H9 (cell line): ENCODE data around the gene S1PR2. TPM values are rescaled to one million over a fixed set of nuclear protein-coding genes. Genes with fewer than 3 reads are reported as not detected.
A peak's percentile ranks its signal among the peaks of the same experiment; 100 is the strongest.

Experiments
- DNase-seq: peaks from one replicate; pipeline ENCODE4 v3.0.0-alpha.2; 2017
- H2AFZ ChIP-seq: one replicate; pipeline ENCODE4 v1.6.1; 2013; ENCODE audit warnings: mild to moderate bottlenecking, low read length, control low read depth, moderate library complexity
- H2AK5ac ChIP-seq: 2 replicates; pipeline ENCODE4 v1.6.1; 2013; ENCODE audit warnings: low read length, control low read depth, mixed read lengths; ENCODE audit not compliant: insufficient read length
- H2BK120ac ChIP-seq: one replicate; pipeline ENCODE4 v1.6.1; 2013; ENCODE audit warnings: low read depth, mild to moderate bottlenecking, low read length, control low read depth, inconsistent platforms; ENCODE audit not compliant: poor library complexity, severe bottlenecking
- H2BK12ac ChIP-seq: 2 replicates; pipeline ENCODE4 v1.6.1; 2013; ENCODE audit warnings: low read length, control low read depth, mixed read lengths, low read depth; ENCODE audit not compliant: insufficient read length
- H2BK15ac ChIP-seq: 2 replicates; pipeline ENCODE4 v1.6.1; 2013; ENCODE audit warnings: low read depth, low read length, control low read depth
- H2BK20ac ChIP-seq: one replicate; pipeline ENCODE4 v1.6.1; 2013; ENCODE audit warnings: low read depth, mild to moderate bottlenecking, low read length, control low read depth, inconsistent platforms; ENCODE audit not compliant: poor library complexity, severe bottlenecking
- H2BK5ac ChIP-seq: 2 replicates; pipeline ENCODE4 v1.6.1; 2013; ENCODE audit warnings: low read length, control low read depth, mixed read lengths; ENCODE audit not compliant: insufficient read length
- H3K14ac ChIP-seq: 2 replicates; pipeline ENCODE4 v1.6.1; 2013; ENCODE audit warnings: low read length, control low read depth; ENCODE audit not compliant: insufficient read depth
- H3K18ac ChIP-seq: 2 replicates; pipeline ENCODE4 v1.6.1; 2013; ENCODE audit warnings: low read depth, mild to moderate bottlenecking, mixed read lengths, low read length, control low read depth; ENCODE audit not compliant: insufficient read length
- H3K23ac ChIP-seq: 2 replicates; pipeline ENCODE4 v1.6.1; 2013; ENCODE audit warnings: low read length, control low read depth, mixed read lengths, low read depth; ENCODE audit not compliant: insufficient read length
- H3K23me2 ChIP-seq: 2 replicates; pipeline ENCODE4 v1.6.1; 2013; ENCODE audit warnings: low read depth, mild to moderate bottlenecking, mixed read lengths, low read length, control low read depth; ENCODE audit not compliant: insufficient read length, poor library complexity, severe bottlenecking
- H3K27ac ChIP-seq: 2 replicates; pipeline ENCODE4 v1.5.1; 2013; ENCODE audit warnings: low read length, control low read depth, mixed read lengths, low read depth; ENCODE audit not compliant: insufficient read length
- H3K27me3 ChIP-seq: 2 replicates; pipeline ENCODE4 v1.6.1; 2013; ENCODE audit warnings: low read length, control low read depth, inconsistent platforms; ENCODE audit not compliant: insufficient read depth
- H3K4ac ChIP-seq: 2 replicates; pipeline ENCODE4 v1.6.1; 2013; ENCODE audit warnings: low read depth, mild to moderate bottlenecking, control low read depth, inconsistent platforms, low read length, moderate library complexity
- H3K4me1 ChIP-seq: 2 replicates; pipeline ENCODE4 v1.6.1; 2013; ENCODE audit warnings: low read length, control low read depth, inconsistent platforms; ENCODE audit not compliant: insufficient read depth
- H3K4me2 ChIP-seq: 2 replicates; pipeline ENCODE4 v1.6.1; 2013; ENCODE audit warnings: low read length, control low read depth, mixed read lengths; ENCODE audit not compliant: insufficient read length, insufficient read depth
- H3K56ac ChIP-seq: 2 replicates; pipeline ENCODE4 v1.6.1; 2013; ENCODE audit warnings: low read depth, mild to moderate bottlenecking, mixed read lengths, low read length, control low read depth; ENCODE audit not compliant: insufficient read length
- H3K79me1 ChIP-seq: 2 replicates; pipeline ENCODE4 v1.6.1; 2013; ENCODE audit warnings: low read depth, mild to moderate bottlenecking, moderate library complexity, low read length, control low read depth, inconsistent platforms; ENCODE audit not compliant: insufficient read depth, poor library complexity, severe bottlenecking
- H3K79me2 ChIP-seq: 2 replicates; pipeline ENCODE4 v1.6.1; 2013; ENCODE audit warnings: low read length, control low read depth, inconsistent platforms; ENCODE audit not compliant: insufficient read depth
- H3K9ac ChIP-seq: 2 replicates; pipeline ENCODE4 v1.6.1; 2013; ENCODE audit warnings: low read length, control low read depth, mixed read lengths; ENCODE audit not compliant: insufficient read length; ENCODE audit errors: extremely low read depth
- H3K9me3 ChIP-seq: one replicate; pipeline ENCODE4 v1.6.1; 2013; ENCODE audit warnings: low read depth, low read length, inconsistent platforms; ENCODE audit not compliant: control insufficient read depth
- H3T11ph ChIP-seq: one replicate; pipeline ENCODE4 v1.6.1; 2013; ENCODE audit warnings: mild to moderate bottlenecking, low read length, control low read depth, inconsistent platforms
- H4K20me1 ChIP-seq: one replicate; pipeline ENCODE4 v1.6.1; 2013; ENCODE audit not compliant: control insufficient read depth, insufficient read length, insufficient read depth
- H4K5ac ChIP-seq: 2 replicates; pipeline ENCODE4 v1.6.1; 2013; ENCODE audit warnings: low read depth, mild to moderate bottlenecking, mixed read lengths, low read length, control low read depth; ENCODE audit not compliant: insufficient read length
- H4K8ac ChIP-seq: replicated peaks from 2 replicates; pipeline ENCODE4 v1.6.1; 2013; ENCODE audit warnings: low read length, control low read depth, mixed read lengths, low read depth; ENCODE audit not compliant: insufficient read length
- H4K91ac ChIP-seq: 2 replicates; pipeline ENCODE4 v1.6.1; 2013; ENCODE audit warnings: low read depth, mild to moderate bottlenecking, moderate library complexity, mixed read lengths, low read length, control low read depth; ENCODE audit not compliant: insufficient read length
- H3K27ac Mint-ChIP-seq, 3 experiments: 2 replicates in 2 of 3; 3 replicates in 1 of 3; pipeline ENCODE4 v1.8.0; 2020 to 2021; ENCODE audit warnings: mixed read lengths in 3 of 3, mild to moderate bottlenecking in 1 of 3, moderate library complexity in 1 of 3
- H3K27me3 Mint-ChIP-seq: 2 replicates; pipeline ENCODE4 v1.8.0; 2021; ENCODE audit warnings: low read depth, mild to moderate bottlenecking, moderate library complexity, mixed read lengths
- H3K36me3 Mint-ChIP-seq, 3 experiments: 2 replicates in 2 of 3; 3 replicates in 1 of 3; pipeline ENCODE4 v1.8.0; 2020 to 2021; ENCODE audit warnings: low read depth in 3 of 3, mixed read lengths in 3 of 3; ENCODE audit not compliant: insufficient read depth in 1 of 3
- H3K4me1 Mint-ChIP-seq, 2 experiments: 2 replicates each; pipeline ENCODE4 v1.8.0; 2020; ENCODE audit warnings: mixed read lengths in 2 of 2
- H3K4me3 Mint-ChIP-seq, 2 experiments: 2 replicates in 1 of 2; 3 replicates in 1 of 2; pipeline ENCODE4 v1.8.0; 2020 to 2021; ENCODE audit warnings: mild to moderate bottlenecking in 2 of 2, mixed read lengths in 2 of 2, moderate library complexity in 1 of 2
- H3K9me3 Mint-ChIP-seq, 2 experiments: 2 replicates in 1 of 2; 3 replicates in 1 of 2; pipeline ENCODE4 v1.8.0; 2020; ENCODE audit warnings: mild to moderate bottlenecking in 2 of 2, mixed read lengths in 2 of 2, moderate library complexity in 1 of 2
- WGBS: extraction: QIAGEN DNeasy Blood & Tissue Kit; methylation state at CpG from one replicate; pipeline ENCODE4 v1.1.7; 2013; ENCODE audit warnings: missing lambda C conversion rate, low lambda C conversion rate, mixed read lengths; ENCODE audit not compliant: insufficient read length; ENCODE audit errors: extremely low coverage; 5-methylcytosine and 5-hydroxymethylcytosine counted together
- total RNA-seq: library from RNA; stranded (reverse); gene quantifications from 2 replicates; pipeline ENCODE4 v1.2.1, GENCODE V29; 2021
- TF ChIP-seq, protein P1 (sequence below): fragments of 200-600 bp; sonication (generic); conservative IDR thresholded peaks from 3 replicates; pipeline ENCODE4 v1.8.0; 2021; ENCODE audit warnings: antibody characterized with exemption, mild to moderate bottlenecking

S1PR2 gene
- total RNA-seq, 1 experiment from 2014 or later: 11.5 TPM

DNA sequence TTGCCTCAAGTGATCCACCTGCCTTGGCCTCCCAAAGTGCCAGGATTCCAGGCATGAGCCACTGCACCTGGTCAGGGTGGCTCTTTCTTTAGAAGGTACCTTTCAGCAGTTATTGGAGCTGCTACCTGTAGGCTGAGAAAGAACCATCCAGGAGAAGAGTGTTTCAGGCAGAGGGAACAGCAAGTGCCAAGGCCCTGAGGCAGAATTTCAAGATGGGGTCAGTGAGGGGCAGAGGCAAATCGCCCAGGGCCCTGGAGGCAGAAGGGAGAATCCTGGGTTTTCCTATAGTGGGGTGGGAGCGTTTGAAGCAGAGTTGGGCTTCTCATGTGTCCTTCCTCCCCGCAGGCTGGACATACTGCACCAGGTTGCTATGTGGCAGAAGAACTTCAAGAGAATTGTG lies 23.1 kb upstream of the S1PR2 start:
- Mint-ChIP-seq H3K4me1 (peaks cover 5 to 9% of the 10 kb centered on the region in 2 experiments), H3K36me3 (peaks cover 29 to 53% (median 49%) of the 10 kb centered on the region in 3 experiments; a peak in 6 of 7 replicates), H3K4me3 (peak overlapping the region in 1 of 2 experiments; percentile 97; a peak in 2 of 5 replicates), H3K27me3 (no peaks in the 10 kb centered on the region), H3K9me3 (no peaks in the 10 kb centered on the region), H3K27ac (no peak overlapping the region)
- H3T11ph ChIP-seq: no peak overlapping the region
- H2AFZ ChIP-seq: no peak overlapping the region
- H2BK5ac ChIP-seq: no peak overlapping the region
- H3K9me3 ChIP-seq: no peaks in the 10 kb centered on the region
- no peak overlapping the region for H3K27ac ChIP-seq
- H2BK120ac ChIP-seq: no peak overlapping the region
- no peak overlapping the region for H3K4ac ChIP-seq
- no peak overlapping the region for H3K4me2 ChIP-seq
- no peak overlapping the region for H4K5ac ChIP-seq
- WGBS: no CpG with 5 or more reads among the region's 3 CpGs
- H2AK5ac ChIP-seq: no peak overlapping the region
- H3K79me2 ChIP-seq: no peaks in the 10 kb centered on the region
- H4K91ac ChIP-seq: no peak overlapping the region
- peaks cover 4% of the 10 kb centered on the region for H4K20me1 ChIP-seq
- no peak overlapping the region for H3K18ac ChIP-seq
- H3K27me3 ChIP-seq: no peaks in the 10 kb centered on the region
- TF ChIP-seq, protein P1, sequence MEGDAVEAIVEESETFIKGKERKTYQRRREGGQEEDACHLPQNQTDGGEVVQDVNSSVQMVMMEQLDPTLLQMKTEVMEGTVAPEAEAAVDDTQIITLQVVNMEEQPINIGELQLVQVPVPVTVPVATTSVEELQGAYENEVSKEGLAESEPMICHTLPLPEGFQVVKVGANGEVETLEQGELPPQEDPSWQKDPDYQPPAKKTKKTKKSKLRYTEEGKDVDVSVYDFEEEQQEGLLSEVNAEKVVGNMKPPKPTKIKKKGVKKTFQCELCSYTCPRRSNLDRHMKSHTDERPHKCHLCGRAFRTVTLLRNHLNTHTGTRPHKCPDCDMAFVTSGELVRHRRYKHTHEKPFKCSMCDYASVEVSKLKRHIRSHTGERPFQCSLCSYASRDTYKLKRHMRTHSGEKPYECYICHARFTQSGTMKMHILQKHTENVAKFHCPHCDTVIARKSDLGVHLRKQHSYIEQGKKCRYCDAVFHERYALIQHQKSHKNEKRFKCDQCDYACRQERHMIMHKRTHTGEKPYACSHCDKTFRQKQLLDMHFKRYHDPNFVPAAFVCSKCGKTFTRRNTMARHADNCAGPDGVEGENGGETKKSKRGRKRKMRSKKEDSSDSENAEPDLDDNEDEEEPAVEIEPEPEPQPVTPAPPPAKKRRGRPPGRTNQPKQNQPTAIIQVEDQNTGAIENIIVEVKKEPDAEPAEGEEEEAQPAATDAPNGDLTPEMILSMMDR: no peak
- peaks cover 4% of the 10 kb centered on the region for H3K23me2 ChIP-seq
- peaks cover 2% of the 10 kb centered on the region for H3K79me1 ChIP-seq
- no peak overlapping the region for H4K8ac ChIP-seq
- H3K56ac ChIP-seq: no peak overlapping the region
- no peak overlapping the region for H2BK15ac ChIP-seq
- H3K14ac ChIP-seq: no peak overlapping the region
- H3K23ac ChIP-seq: no peak overlapping the region
- no peak overlapping the region for H2BK20ac ChIP-seq
- no peak for DNase-seq
- H2BK12ac ChIP-seq: no peak overlapping the region
- no peak overlapping the region for H3K9ac ChIP-seq
- H3K4me1 ChIP-seq: no peaks in the 10 kb centered on the region; the same call in 1 of the 2 replicates
